ENCODE results near the gene HSD17B2.

DNA sequence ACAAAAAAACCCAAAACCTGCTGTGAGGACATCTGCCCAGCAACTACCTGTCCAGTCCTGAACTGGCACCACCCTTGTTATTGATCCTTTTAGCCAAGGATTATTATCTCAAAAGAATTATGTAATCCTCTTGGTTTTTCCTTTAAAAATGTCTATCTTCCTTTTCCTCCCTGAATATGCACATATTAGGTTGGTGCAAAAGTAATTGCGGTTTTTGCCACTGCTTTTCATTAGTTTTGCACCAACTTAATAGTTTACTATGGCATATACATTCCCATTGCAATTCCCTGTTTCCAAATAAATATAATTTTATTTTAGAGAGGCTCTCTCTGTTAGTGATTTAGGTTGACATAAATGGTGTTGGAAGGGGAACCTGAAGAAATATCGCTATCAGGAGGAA lies 83.7 kb downstream of the HSD17B2 start:
- TF ChIP-seq POLR2AphosphoS5 (IDR thresholded peaks at IDR 0.05; ENCODE audit: borderline replicate concordance, low read depth, low read length) (no peak), EZH2 (IDR thresholded peaks at IDR 0.05) (no peak)

Data from SK-N-MC (cell line).